ENCODE measurements around the gene SPAAR.

SPAAR gene

GRCh38 chr9:35948901-35949318 lies 39.6 kb downstream of the SPAAR start:
- no peak overlapping the region for H2AFZ ChIP-seq (ENCODE audit: low read depth, low read length)

GRCh38 chr9:35951736-35952135 lies 42.4 kb downstream of the SPAAR start:
- no peak overlapping the region for H3K4me2 ChIP-seq (ENCODE audit: insufficient read depth, low read length)
- no peak overlapping the region for H3K27ac ChIP-seq (ENCODE audit: low read length)
- H3K4me3 ChIP-seq (ENCODE audit: low read depth in 1 of 2, low read length in 2 of 2) = no peak overlapping the region
- H3K27me3 ChIP-seq (ENCODE audit: insufficient read depth, low read length, poor library complexity) = no peaks in the 10 kb centered on the region
- DNase-seq = no peak
- H3K4me1 ChIP-seq (ENCODE audit: insufficient read depth, low read length) = no peaks in the 10 kb centered on the region
- no peak for ATAC-seq (ENCODE audit: insufficient read depth, low read depth)
- no peaks in the 10 kb centered on the region for H3K9me3 ChIP-seq (ENCODE audit: insufficient read depth, low read length, severe bottlenecking)
- no peaks in the 10 kb centered on the region for H3K36me3 ChIP-seq (ENCODE audit: insufficient read depth, low read length)
- H2AFZ ChIP-seq (ENCODE audit: low read depth, low read length) = no peak overlapping the region
- no peaks in the 10 kb centered on the region for H4K20me1 ChIP-seq (ENCODE audit: insufficient read depth, low read length)
- H3K9ac ChIP-seq (ENCODE audit: low read depth, low read length) = no peak overlapping the region
- TF ChIP-seq EZH2 (IDR thresholded peaks at IDR 0.05; ENCODE audit: borderline replicate concordance, low read depth, low read length, severe bottlenecking) = no peak
- TF ChIP-seq, protein P1, sequence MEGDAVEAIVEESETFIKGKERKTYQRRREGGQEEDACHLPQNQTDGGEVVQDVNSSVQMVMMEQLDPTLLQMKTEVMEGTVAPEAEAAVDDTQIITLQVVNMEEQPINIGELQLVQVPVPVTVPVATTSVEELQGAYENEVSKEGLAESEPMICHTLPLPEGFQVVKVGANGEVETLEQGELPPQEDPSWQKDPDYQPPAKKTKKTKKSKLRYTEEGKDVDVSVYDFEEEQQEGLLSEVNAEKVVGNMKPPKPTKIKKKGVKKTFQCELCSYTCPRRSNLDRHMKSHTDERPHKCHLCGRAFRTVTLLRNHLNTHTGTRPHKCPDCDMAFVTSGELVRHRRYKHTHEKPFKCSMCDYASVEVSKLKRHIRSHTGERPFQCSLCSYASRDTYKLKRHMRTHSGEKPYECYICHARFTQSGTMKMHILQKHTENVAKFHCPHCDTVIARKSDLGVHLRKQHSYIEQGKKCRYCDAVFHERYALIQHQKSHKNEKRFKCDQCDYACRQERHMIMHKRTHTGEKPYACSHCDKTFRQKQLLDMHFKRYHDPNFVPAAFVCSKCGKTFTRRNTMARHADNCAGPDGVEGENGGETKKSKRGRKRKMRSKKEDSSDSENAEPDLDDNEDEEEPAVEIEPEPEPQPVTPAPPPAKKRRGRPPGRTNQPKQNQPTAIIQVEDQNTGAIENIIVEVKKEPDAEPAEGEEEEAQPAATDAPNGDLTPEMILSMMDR (IDR thresholded peaks at IDR 0.05; ENCODE audit: borderline replicate concordance, extremely low read depth, low read length, poor library complexity, severe bottlenecking) = no peak
- no peaks in the 10 kb centered on the region for H3K79me2 ChIP-seq (ENCODE audit: insufficient read depth, low read length)

More at GRCh38 chr9:35948901-35949318, 39.6 kb downstream of the SPAAR start:
- no peak for DNase-seq
- H3K27me3 ChIP-seq (ENCODE audit: insufficient read depth, low read length, poor library complexity) = no peaks in the 10 kb centered on the region
- no peak overlapping the region for H3K27ac ChIP-seq (ENCODE audit: low read length)
- no peak overlapping the region for H3K4me2 ChIP-seq (ENCODE audit: insufficient read depth, low read length)
- TF ChIP-seq, protein P1 (IDR thresholded peaks at IDR 0.05; ENCODE audit: borderline replicate concordance, extremely low read depth, low read length, poor library complexity, severe bottlenecking) = no peak
- no peak for TF ChIP-seq EZH2 (IDR thresholded peaks at IDR 0.05; ENCODE audit: borderline replicate concordance, low read depth, low read length, severe bottlenecking)
- H3K9ac ChIP-seq (ENCODE audit: low read depth, low read length) = no peak overlapping the region
- no peaks in the 10 kb centered on the region for H3K9me3 ChIP-seq (ENCODE audit: insufficient read depth, low read length, severe bottlenecking)
- no peaks in the 10 kb centered on the region for H3K4me1 ChIP-seq (ENCODE audit: insufficient read depth, low read length)
- no peak overlapping the region for H3K4me3 ChIP-seq (ENCODE audit: low read depth in 1 of 2, low read length in 2 of 2)
- no peaks in the 10 kb centered on the region for H3K36me3 ChIP-seq (ENCODE audit: insufficient read depth, low read length)
- H3K79me2 ChIP-seq (ENCODE audit: insufficient read depth, low read length) = no peaks in the 10 kb centered on the region
- no peaks in the 10 kb centered on the region for H4K20me1 ChIP-seq (ENCODE audit: insufficient read depth, low read length)
- ATAC-seq (ENCODE audit: insufficient read depth, low read depth) = no peak

DNA sequence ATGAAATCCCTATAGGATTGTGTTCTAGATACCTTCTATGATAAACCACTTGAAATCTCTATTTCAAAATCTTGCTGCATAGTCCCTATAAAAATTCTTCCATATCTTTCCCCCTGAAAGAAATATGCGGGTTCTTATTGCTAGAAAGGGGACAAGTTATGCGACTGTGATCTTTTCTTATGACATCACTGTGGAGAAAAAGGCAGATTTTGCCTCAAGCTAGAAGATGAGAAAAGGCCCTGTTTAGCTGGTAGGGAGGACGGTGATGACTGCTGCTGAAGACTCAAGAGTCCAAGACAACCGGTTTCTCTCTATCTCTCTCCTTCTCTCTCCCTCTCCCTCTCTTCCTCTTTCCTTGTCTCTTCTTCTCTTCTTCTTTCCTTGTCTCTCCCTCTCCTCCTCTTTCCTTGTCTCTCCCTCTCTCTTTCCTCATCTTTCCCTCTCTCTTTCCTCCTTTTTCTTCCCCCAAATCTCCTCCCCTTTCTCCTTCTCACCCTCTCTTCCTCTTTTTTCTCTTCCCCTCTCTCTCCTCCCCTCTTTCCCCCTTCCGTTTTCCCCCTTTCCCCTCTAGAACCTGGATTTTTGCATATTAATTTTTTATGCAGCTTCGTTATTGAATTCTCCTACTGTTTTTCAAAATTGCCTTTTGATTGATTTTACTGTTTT lies 43.4 kb downstream of the SPAAR start:
- peaks cover 2% of the 10 kb centered on the region for H3K27me3 ChIP-seq (ENCODE audit: insufficient read depth, low read length, poor library complexity)
- no peaks in the 10 kb centered on the region for H3K36me3 ChIP-seq (ENCODE audit: insufficient read depth, low read length)
- H3K4me3 ChIP-seq (ENCODE audit: low read depth in 1 of 2, low read length in 2 of 2) = no peak overlapping the region
- TF ChIP-seq EZH2 (IDR thresholded peaks at IDR 0.05; ENCODE audit: borderline replicate concordance, low read depth, low read length, severe bottlenecking) = no peak
- TF ChIP-seq, protein P1 (IDR thresholded peaks at IDR 0.05; ENCODE audit: borderline replicate concordance, extremely low read depth, low read length, poor library complexity, severe bottlenecking) = no peak
- H3K9ac ChIP-seq (ENCODE audit: low read depth, low read length) = no peak overlapping the region
- H3K79me2 ChIP-seq (ENCODE audit: insufficient read depth, low read length) = no peaks in the 10 kb centered on the region
- DNase-seq (no peak), ATAC-seq (ENCODE audit: insufficient read depth, low read depth) (no peak)
- no peaks in the 10 kb centered on the region for H3K9me3 ChIP-seq (ENCODE audit: insufficient read depth, low read length, severe bottlenecking)
- no peaks in the 10 kb centered on the region for H4K20me1 ChIP-seq (ENCODE audit: insufficient read depth, low read length)
- H3K4me2 ChIP-seq (ENCODE audit: insufficient read depth, low read length) = no peak overlapping the region
- H2AFZ ChIP-seq (ENCODE audit: low read depth, low read length) = no peak overlapping the region
- H3K4me1 ChIP-seq (ENCODE audit: insufficient read depth, low read length) = no peaks in the 10 kb centered on the region
- no peak overlapping the region for H3K27ac ChIP-seq (ENCODE audit: low read length)
